ENCODE measurements around the gene FIG4. TPM values are rescaled to one million over a fixed set of nuclear protein-coding genes. Genes with fewer than 3 reads are reported as not detected.

Gene FIG4
- total RNA-seq, 6 experiments from 2014 or later = 4.0 to 7.7 (median 6.4) TPM

DNA sequence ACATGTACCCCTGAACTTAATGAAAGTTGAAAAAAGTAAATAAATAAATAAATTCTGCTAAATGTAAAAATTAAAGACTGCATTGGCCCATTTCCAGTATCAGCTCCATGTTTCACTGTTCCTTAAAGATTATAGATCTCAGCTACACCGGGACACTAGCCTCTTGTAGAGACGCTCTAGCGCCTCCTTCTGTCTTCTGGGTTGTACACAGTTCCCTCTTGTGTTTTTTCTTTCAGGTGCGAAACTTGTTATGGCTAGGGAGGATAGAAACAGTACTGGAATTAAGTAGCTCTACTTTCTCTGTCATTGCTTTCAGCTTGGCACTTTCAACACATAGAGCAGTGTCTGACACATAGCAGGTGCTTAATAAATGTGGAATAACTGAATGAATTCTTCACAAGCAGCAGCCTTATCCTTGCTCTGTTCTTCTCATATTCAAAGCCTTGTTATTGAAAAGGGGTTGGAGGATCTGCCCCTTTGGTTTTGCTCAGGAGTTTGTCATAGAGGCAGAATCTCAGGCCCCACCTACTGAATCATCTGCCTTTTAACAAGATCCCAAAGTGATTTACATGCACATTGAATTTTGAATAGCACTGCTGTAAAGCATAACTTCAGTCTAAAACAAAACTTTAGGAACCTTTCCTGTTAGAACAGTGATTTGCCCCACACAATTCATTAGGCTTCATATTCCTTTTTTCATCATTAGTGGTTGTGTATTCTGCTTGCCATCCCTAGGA lies 92.3 kb downstream of the FIG4 start:
- no peaks in the 10 kb centered on the region for H3K9me3 ChIP-seq
- H3K4me3 ChIP-seq = no peak overlapping the region
- no peaks in the 10 kb centered on the region for H3K36me3 ChIP-seq
- no peak for ATAC-seq
- TF ChIP-seq POLR2A (IDR thresholded peaks at IDR 0.05) = no peak
- TF ChIP-seq, protein P1, sequence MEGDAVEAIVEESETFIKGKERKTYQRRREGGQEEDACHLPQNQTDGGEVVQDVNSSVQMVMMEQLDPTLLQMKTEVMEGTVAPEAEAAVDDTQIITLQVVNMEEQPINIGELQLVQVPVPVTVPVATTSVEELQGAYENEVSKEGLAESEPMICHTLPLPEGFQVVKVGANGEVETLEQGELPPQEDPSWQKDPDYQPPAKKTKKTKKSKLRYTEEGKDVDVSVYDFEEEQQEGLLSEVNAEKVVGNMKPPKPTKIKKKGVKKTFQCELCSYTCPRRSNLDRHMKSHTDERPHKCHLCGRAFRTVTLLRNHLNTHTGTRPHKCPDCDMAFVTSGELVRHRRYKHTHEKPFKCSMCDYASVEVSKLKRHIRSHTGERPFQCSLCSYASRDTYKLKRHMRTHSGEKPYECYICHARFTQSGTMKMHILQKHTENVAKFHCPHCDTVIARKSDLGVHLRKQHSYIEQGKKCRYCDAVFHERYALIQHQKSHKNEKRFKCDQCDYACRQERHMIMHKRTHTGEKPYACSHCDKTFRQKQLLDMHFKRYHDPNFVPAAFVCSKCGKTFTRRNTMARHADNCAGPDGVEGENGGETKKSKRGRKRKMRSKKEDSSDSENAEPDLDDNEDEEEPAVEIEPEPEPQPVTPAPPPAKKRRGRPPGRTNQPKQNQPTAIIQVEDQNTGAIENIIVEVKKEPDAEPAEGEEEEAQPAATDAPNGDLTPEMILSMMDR (IDR thresholded peaks at IDR 0.05) = peak in 2 of 4 donors; percentile 12 to 24
- H3K4me1 ChIP-seq = no peaks in the 10 kb centered on the region
- intact Hi-C loops (cut with DNase I) = no loop called here
- H3K27me3 ChIP-seq = no peaks in the 10 kb centered on the region
- WGBS (ENCODE audit: insufficient coverage, low coverage, low lambda C conversion rate, missing lambda C conversion rate) = 80% methylated on average over 4 of the region's 4 CpGs
- no peak overlapping the region for H3K27ac ChIP-seq
- DNase-seq = no peak

DNA sequence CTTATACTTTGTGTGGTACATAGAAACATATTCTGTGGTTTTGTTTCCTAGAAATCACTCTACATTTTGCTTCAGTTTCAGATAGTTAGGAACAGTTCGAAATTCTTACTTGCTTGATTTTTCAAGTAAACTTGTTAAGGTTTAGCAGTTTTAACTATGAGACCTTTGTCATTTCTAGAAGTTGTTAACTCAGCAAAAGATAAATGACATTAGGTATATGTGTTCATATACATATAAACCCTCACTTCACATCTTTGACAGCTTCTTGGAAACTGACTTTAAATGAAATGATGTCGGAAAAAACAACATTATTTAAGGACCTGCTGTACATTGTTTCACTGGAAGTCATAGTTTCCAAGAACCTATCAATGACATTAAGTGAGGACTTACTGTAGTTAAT lies 96.2 kb downstream of the FIG4 start:
- intact Hi-C loops (cut with DNase I) = no loop called here
- Histone ChIP-seq H3K27me3 (no peaks in the 10 kb centered on the region), H3K27ac (no peak overlapping the region), H3K9me3 (no peaks in the 10 kb centered on the region), H3K4me3 (no peak overlapping the region), H3K36me3 (no peaks in the 10 kb centered on the region), H3K4me1 (no peaks in the 10 kb centered on the region)
- DNase-seq (no peak), ATAC-seq (no peak)
- 88% methylated on average over 2 of the region's 2 CpGs for WGBS (ENCODE audit: insufficient coverage, low coverage, low lambda C conversion rate, missing lambda C conversion rate)
- TF ChIP-seq POLR2A (IDR thresholded peaks at IDR 0.05) = no peak
- TF ChIP-seq, protein P1 (IDR thresholded peaks at IDR 0.05) = no peak

DNA sequence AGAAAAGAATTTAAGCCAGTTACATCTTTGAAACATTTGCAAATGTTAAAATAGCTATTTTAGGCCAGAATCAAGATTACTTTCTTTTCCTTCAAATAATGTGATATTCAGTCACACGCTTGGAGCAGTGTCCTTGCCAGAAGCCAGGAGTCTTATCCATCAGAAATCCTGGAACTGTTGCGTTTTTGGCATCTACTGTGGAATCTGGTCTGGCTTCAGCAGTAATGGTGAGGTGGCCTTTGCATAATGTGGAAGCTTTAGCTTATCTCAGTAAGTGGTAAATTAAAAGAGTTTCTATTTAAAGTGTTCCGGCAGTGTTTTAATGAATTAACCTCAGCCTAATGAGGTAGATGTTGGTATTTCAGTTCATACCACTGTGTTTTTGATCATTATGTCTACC lies 97.6 kb downstream of the FIG4 start:
- no peak for TF ChIP-seq POLR2A (IDR thresholded peaks at IDR 0.05)
- TF ChIP-seq, protein P1 (IDR thresholded peaks at IDR 0.05) = no peak
- Histone ChIP-seq H3K27me3 (no peaks in the 10 kb centered on the region), H3K27ac (no peak overlapping the region), H3K4me3 (no peak overlapping the region), H3K4me1 (no peaks in the 10 kb centered on the region), H3K36me3 (no peaks in the 10 kb centered on the region), H3K9me3 (no peaks in the 10 kb centered on the region)
- ATAC-seq (no peak), DNase-seq (no peak)
- WGBS (ENCODE audit: insufficient coverage, low coverage, low lambda C conversion rate, missing lambda C conversion rate) = 80% methylated on average over 3 of the region's 3 CpGs
- intact Hi-C loops (cut with DNase I) = no loop called here

GRCh38 chr6:109790131-109790530 lies 99.0 kb downstream of the FIG4 start:
- H3K27me3 ChIP-seq = no peaks in the 10 kb centered on the region
- intact Hi-C loops (cut with DNase I) = no loop called here
- no peak for ATAC-seq

More at GRCh38 chr6:109790131-109790530, 99.0 kb downstream of the FIG4 start:
- no peak for TF ChIP-seq POLR2A (IDR thresholded peaks at IDR 0.05)
- TF ChIP-seq, protein P1 (IDR thresholded peaks at IDR 0.05) = no peak
- Histone ChIP-seq H3K9me3 (no peaks in the 10 kb centered on the region), H3K27ac (no peak overlapping the region), H3K4me1 (no peaks in the 10 kb centered on the region), H3K4me3 (no peak overlapping the region), H3K36me3 (no peaks in the 10 kb centered on the region)
- DNase-seq = no peak
- WGBS (ENCODE audit: insufficient coverage, low coverage, low lambda C conversion rate, missing lambda C conversion rate) = 38% methylated on average over 1 of the region's 1 CpG

All from right lobe of liver (tissue), 6 donors.